NT2/D1 (cell line): ENCODE data around the gene LTBP1.

ENCODE experiments used
- SUZ12 ChIP-seq: IDR thresholded peaks from 2 replicates; pipeline ENCODE4 v1.6.1; 2011; ENCODE audit not compliant: insufficient read length, insufficient read depth; ENCODE audit errors: extremely low read depth
- ZNF274 ChIP-seq: IDR thresholded peaks from 2 replicates; pipeline ENCODE4 v1.6.1; 2011; ENCODE audit warnings: mild to moderate bottlenecking, low read depth, low read length

GRCh38 chr2:32981612-32982011 is 34.9 kb downstream of the LTBP1 start:
- TF ChIP-seq SUZ12 (no peak), ZNF274 (no peak)
